GM12872 (cell line): ENCODE measurements around the gene PLA2G2C.

Experiments used
- TF ChIP-seq, protein P1 (sequence below): IDR thresholded peaks from 3 replicates; pipeline ENCODE4 v1.5.1; 2011; ENCODE audit warnings: low read depth, mild to moderate bottlenecking, low read length, moderate library complexity; ENCODE audit not compliant: insufficient read depth

PLA2G2C gene

DNA sequence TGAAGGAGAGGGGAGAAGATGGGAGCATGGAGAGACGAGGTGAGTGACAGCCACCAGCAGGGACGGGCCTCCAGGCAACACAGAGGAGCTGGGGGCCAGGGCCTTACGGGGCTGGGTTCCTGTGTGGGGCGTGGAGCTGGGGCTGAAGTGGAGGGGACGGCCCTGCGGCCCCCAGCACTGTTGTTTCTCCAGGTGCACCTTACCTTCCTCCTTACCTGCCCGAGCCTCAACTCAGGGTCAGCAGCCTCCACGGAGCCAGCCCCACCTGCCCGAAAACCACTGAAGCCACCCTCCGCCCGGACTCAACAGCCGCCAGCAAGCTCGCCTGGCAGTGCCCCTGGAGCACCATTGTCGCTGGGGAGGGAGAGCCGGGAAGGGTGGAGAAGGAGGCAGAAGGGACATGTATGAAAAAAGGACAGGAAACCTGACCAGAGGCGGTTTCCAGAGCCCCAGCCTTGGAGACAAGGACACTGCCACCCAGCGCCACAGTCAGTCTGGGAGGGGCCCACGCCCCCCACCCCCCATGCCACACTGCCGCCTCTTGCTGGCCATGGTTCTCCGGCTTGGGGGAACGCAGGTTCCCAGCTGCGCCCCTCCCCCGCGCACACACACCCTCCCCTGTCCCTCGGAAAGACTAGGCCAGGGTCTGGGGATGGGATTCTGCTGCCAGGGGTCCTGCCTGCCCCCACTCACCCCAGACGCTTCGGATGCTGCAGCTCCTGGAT is 36.6 kb downstream of the PLA2G2C start:
- TF ChIP-seq, protein P1, sequence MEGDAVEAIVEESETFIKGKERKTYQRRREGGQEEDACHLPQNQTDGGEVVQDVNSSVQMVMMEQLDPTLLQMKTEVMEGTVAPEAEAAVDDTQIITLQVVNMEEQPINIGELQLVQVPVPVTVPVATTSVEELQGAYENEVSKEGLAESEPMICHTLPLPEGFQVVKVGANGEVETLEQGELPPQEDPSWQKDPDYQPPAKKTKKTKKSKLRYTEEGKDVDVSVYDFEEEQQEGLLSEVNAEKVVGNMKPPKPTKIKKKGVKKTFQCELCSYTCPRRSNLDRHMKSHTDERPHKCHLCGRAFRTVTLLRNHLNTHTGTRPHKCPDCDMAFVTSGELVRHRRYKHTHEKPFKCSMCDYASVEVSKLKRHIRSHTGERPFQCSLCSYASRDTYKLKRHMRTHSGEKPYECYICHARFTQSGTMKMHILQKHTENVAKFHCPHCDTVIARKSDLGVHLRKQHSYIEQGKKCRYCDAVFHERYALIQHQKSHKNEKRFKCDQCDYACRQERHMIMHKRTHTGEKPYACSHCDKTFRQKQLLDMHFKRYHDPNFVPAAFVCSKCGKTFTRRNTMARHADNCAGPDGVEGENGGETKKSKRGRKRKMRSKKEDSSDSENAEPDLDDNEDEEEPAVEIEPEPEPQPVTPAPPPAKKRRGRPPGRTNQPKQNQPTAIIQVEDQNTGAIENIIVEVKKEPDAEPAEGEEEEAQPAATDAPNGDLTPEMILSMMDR, result no peak

DNA sequence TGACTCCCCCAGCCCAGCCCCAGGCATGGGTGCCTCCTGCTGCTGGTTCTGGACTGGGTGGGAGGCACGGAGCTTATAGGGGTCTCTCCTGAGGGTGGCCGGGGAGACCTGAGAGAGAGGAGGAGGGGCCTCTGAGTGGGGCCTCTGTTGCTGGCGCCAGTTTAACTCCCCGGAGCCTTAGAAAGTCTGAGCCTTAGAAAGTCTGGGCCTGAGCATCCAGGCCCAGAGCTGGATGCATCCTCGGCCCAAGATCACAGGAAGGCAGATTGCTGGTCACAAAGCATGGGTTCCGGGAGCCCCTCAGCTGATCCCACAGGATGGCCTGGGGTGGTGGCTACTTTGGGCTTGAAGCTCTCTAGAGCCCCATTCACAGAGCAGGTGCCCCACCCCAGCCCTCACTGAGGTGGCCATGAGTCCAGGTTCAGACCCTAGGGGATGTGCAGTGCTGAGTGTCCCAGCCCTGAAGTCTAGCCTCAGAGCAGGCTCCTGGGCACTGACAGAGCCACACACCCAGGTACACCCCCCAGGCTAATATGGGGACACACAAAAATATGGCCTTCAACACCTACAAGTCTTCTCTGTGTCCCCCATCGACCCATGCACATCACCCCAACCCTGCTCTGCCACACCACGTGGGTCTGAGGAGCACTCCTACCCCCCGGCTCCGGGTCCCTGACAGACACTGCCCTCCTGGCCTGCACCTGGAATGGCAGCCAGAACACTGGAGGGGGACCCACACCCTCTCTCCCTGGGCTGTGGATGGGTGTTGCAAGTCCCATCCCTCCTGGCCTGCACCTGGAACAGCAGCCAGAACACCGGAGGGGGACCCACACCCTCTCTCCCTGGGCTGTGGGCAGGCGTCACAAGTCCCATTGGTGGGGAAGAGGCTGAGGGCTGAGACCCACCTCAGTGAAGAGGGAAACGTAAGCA is 37.5 kb downstream of the PLA2G2C start:
- TF ChIP-seq, protein P1, result no peak

DNA sequence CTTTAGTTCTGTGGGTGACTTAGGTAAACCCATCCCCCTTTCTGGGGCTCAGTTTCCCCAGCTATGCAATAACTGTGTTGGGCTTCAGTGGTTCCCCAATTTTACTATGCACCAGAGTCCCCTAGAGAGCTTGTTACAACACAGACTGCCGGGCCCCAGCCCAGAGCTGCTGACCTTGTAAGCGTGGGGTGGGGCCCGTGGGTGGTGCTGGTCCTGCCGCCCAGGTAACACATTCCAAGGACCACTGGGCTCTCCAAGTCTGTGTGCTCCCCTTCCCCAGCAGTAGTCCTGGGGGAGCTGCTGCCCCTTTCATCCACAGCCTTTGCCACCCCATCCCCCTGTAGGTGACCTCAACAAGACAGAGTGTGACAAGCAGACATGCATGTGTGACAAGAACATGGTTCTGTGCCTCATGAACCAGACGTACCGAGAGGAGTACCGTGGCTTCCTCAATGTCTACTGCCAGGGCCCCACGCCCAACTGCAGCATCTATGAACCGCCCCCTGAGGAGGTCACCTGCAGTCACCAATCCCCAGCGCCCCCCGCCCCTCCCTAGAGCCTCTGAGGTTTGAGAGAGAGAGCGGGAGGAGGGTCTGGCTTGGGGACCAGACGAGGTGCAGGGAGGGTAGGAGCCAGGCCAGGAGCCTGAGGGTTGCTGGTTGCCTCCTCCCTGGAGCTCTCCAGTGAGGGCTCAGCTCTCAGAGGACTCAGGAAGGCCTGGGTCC is 38.3 kb downstream of the PLA2G2C start:
- TF ChIP-seq, protein P1, result no peak

DNA sequence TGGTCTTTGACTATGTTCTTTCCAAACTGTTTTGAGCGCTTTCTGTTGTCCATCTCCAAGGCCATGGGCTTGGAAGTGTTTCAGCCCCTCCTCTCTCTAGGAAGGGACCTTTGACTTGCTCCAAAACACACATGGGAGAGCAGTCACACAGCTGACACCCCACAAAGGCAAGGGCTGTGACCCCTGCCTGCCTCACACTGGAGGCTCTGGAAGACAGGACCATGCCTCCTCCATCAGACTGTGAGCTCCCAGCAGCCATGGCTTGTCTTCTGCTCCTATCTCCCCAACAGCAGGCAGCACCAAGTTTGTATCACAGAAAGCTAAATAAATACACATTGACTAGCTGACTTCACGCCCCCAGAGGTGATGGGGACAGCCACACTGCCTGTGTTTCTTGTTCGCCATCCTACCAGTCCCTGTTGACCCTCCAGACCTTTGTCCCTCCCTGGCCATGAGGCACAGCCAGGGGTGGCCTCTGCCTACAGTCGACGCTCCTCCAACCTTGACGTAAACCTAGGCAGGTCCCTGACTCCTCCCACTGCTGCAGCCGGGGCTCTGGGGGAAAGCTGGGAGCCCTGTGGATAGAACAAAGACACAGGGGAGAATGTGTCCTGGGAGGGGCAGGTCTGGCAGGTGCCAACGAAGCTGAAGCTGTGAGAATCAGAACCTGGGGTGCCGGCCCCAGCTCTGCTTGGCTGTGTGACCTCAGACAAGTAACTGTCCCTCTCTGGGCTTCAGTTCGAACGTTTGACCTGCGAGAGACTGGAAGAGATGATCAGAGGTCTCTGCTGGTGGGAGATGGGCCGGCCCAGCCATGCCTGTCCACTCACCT is 42.4 kb downstream of the PLA2G2C start:
- TF ChIP-seq, protein P1, result no peak

DNA sequence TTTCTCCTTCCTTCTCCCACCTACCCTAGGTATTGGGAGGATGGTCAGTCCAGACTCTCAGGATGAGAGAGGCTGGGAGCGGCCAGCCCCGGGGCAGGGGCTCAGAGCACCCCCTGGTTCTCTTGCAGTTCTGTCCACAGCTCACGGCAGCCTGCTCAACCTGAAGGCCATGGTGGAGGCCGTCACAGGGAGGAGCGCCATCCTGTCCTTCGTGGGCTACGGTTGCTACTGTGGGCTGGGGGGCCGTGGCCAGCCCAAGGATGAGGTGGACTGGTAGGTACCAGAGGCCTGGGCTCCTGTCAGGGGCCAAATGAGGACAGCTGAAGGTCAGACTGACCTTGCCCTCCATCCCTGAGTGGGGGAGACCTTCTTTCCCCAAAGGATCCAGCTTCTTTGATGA is 43.0 kb downstream of the PLA2G2C start:
- TF ChIP-seq, protein P1, result no peak

DNA sequence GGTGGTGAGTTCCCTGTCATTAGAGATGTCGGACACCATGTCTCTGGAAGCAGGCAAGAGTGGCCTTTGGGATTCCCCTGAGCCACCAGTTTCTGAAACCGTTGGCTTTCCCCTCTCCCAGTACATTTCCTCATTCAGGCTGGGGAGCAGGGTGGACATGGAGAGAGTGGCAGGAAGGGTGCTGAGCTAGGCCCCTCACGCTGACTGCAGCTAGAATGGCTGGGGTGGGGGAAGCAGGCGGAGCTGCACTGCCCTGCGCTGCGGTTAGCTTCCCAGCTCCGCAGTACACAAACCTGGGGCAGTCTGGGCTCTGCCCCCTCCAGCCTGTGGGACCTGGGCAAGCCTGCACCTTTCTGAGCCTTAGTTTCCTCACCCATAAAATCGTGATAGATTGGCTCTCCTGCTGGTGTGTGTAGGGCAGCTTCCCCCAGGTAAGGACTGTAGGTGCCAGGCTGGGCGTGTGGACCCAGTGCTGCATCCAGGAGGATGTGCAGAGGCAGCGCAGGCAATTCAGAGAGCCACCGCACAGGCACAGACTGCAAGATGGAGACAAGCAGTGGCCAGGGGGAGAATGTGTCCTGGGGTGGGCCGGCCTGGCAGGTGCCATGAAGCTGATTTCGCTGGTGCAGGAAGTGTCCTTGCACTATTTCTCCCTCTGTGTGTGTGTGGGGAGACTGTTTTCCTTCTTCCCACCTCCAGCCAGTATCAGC is 44.2 kb downstream of the PLA2G2C start:
- TF ChIP-seq, protein P1, result no peak
